ENCODE results near the gene C3orf33.
A peak's percentile ranks its signal among the peaks of the same experiment; 100 is the strongest.

Gene C3orf33

GRCh38 chr3:155785662-155786295 is 20.3 kb downstream of the C3orf33 start:
- DNase-seq (ENCODE audit: low spot score): peak; percentile 8

- DNase-seq (ENCODE audit: low spot score): no peak
These were observed 23.6 kb downstream of the C3orf33 start for GRCh38 chr3:155782390-155782953.

GRCh38 chr3:155780291-155780690 is 25.8 kb downstream of the C3orf33 start:
- no peak for DNase-seq (ENCODE audit: low spot score)

- no peak for DNase-seq (ENCODE audit: low spot score)
These were observed 27.6 kb downstream of the C3orf33 start for GRCh38 chr3:155778462-155778861.

- DNase-seq (ENCODE audit: low spot score): no peak
These were observed 33.3 kb downstream of the C3orf33 start for GRCh38 chr3:155772801-155773200.

GRCh38 chr3:155771126-155771525 is 35.0 kb downstream of the C3orf33 start:
- DNase-seq (ENCODE audit: low spot score): no peak

- DNase-seq (ENCODE audit: low spot score): peak; percentile 47
These were observed 39.9 kb downstream of the C3orf33 start for GRCh38 chr3:155766206-155766605.

- no peak for DNase-seq (ENCODE audit: low spot score)
These were observed 42.1 kb downstream of the C3orf33 start for GRCh38 chr3:155763870-155764463.

- no peak for DNase-seq (ENCODE audit: low spot score)
These were observed 45.4 kb downstream of the C3orf33 start for GRCh38 chr3:155760653-155761052.

GRCh38 chr3:155757577-155757976 is 48.5 kb downstream of the C3orf33 start:
- DNase-seq (ENCODE audit: low spot score): no peak

GRCh38 chr3:155753038-155753639 is 52.9 kb downstream of the C3orf33 start:
- DNase-seq (ENCODE audit: low spot score): peak; percentile 45

GRCh38 chr3:155748611-155749365 is 57.3 kb downstream of the C3orf33 start:
- DNase-seq (ENCODE audit: low spot score): peak; percentile 38

GRCh38 chr3:155747946-155748290 is 58.2 kb downstream of the C3orf33 start:
- no peak for DNase-seq (ENCODE audit: low spot score)

- no peak for DNase-seq (ENCODE audit: low spot score)
These were observed 58.7 kb downstream of the C3orf33 start for GRCh38 chr3:155747286-155747945.

- no peak for DNase-seq (ENCODE audit: low spot score)
These were observed 59.4 kb downstream of the C3orf33 start for GRCh38 chr3:155746703-155747102.

GRCh38 chr3:155745795-155746550 is 60.1 kb downstream of the C3orf33 start:
- peak; percentile 84 for DNase-seq (ENCODE audit: low spot score)

- peak; percentile 74 for DNase-seq (ENCODE audit: low spot score)
These were observed 61.3 kb downstream of the C3orf33 start, which contains the start of gene PLCH1 for GRCh38 chr3:155744626-155745324. PLCH1 (minus strand) TSS chr3:155745071; CDS start chr3:155704224, 40,847 bp downstream.

- DNase-seq (ENCODE audit: low spot score): peak; percentile 78
These were observed 62.0 kb downstream of the C3orf33 start for GRCh38 chr3:155744010-155744625.

- DNase-seq (ENCODE audit: low spot score): peak; percentile 25
These were observed 62.5 kb downstream of the C3orf33 start for GRCh38 chr3:155743606-155744005.

- DNase-seq (ENCODE audit: low spot score): no peak
These were observed 63.6 kb downstream of the C3orf33 start for GRCh38 chr3:155742349-155742965.

Data from kidney tubule cell (primary cell).